Fibroblast of lung (primary cell): ENCODE results near the gene NDUFB3. TPM values are rescaled to one million over a fixed set of nuclear protein-coding genes. Genes with fewer than 3 reads are reported as not detected.
"Not testable (repeated sequence)": the region's sequence is repeated elsewhere in the genome, so short reads cannot be mapped to it uniquely, and the experiment has no call there.

Experiments
- DNase-seq, 2 donors: peaks; one replicate each; pipeline versions ENCODE4 v3.0.0 to v3.0.0-alpha.2; 2010; ENCODE audit warnings: low read depth in 2 of 2
- H2AFZ ChIP-seq: 2 replicates; pipeline ENCODE4 v1.5.1; 2012; ENCODE audit warnings: low read length, control low read depth, inconsistent platforms
- H3K27ac ChIP-seq: 2 replicates; pipeline ENCODE4 v1.5.1; 2011; ENCODE audit warnings: low read length, control low read depth; ENCODE audit not compliant: insufficient read depth
- H3K27me3 ChIP-seq: 2 replicates; pipeline ENCODE4 v1.5.1; 2011; ENCODE audit warnings: mild to moderate bottlenecking, low read length; ENCODE audit not compliant: control insufficient read depth, insufficient read depth
- H3K36me3 ChIP-seq: 2 replicates; pipeline ENCODE4 v1.5.1; 2011; ENCODE audit warnings: low read length; ENCODE audit not compliant: control insufficient read depth, insufficient read depth
- H3K4me1 ChIP-seq: 2 replicates; pipeline ENCODE4 v1.5.1; 2011; ENCODE audit warnings: low read length; ENCODE audit not compliant: control insufficient read depth, insufficient read depth; ENCODE audit errors: extremely low read depth
- H3K4me2 ChIP-seq: 2 replicates; pipeline ENCODE4 v1.5.1; 2011; ENCODE audit warnings: low read length, control low read depth; ENCODE audit not compliant: insufficient read depth; ENCODE audit errors: extremely low read depth
- H3K4me3 ChIP-seq, 4 experiments: fragments of 200-600 bp in 1 of 4; sonication (generic) in 1 of 4; replicated peaks in 1 of 4; 2 replicates each; pipeline ENCODE4 v1.5.1; 2011 to 2016; ENCODE audit warnings: low read length in 4 of 4, low read depth in 3 of 4, mild to moderate bottlenecking in 3 of 4, control low read depth in 2 of 4, inconsistent platforms in 1 of 4, mixed read lengths in 1 of 4; ENCODE audit not compliant: insufficient read depth in 1 of 4; ENCODE audit errors: control extremely low read depth in 1 of 4
- H3K79me2 ChIP-seq: 2 replicates; pipeline ENCODE4 v1.5.1; 2012; ENCODE audit warnings: mild to moderate bottlenecking, low read length, inconsistent platforms; ENCODE audit not compliant: control insufficient read depth, insufficient read depth
- H3K9ac ChIP-seq: 2 replicates; pipeline ENCODE4 v1.5.1; 2011; ENCODE audit warnings: mild to moderate bottlenecking, low read length, control low read depth; ENCODE audit not compliant: insufficient read depth
- H3K9me3 ChIP-seq: 2 replicates; pipeline ENCODE4 v1.5.1; 2012; ENCODE audit warnings: low read depth, low read length; ENCODE audit not compliant: control insufficient read depth, insufficient read depth
- H4K20me1 ChIP-seq: 2 replicates; pipeline ENCODE4 v1.5.1; 2011; ENCODE audit warnings: low read length; ENCODE audit not compliant: control insufficient read depth, insufficient read depth; ENCODE audit errors: extremely low read depth
- EZH2 ChIP-seq: IDR thresholded peaks from 2 replicates; pipeline ENCODE4 v1.5.1; 2012; ENCODE audit warnings: low read length, control low read depth, mild to moderate bottlenecking; ENCODE audit errors: missing control alignments
- polyA plus RNA-seq, 2 donors: library from polyadenylated mRNA; depleted of rRNA in 1 of 2; stranded (reverse) in 1 of 2; unstranded in 1 of 2; fragments of >200 nt; gene quantifications; 2 replicates each; pipeline ENCODE4 v1.2.1, GENCODE V29; 2011 to 2012; ENCODE audit warnings: missing spikeins in 1 of 2
- total RNA-seq: library from RNA; depleted of rRNA; stranded (reverse); fragments of >200 nt; gene quantifications from 2 replicates; pipeline ENCODE4 v1.2.1, GENCODE V29; 2014
- TF ChIP-seq, protein P1 (sequence below), 2 donors: IDR thresholded peaks in 1 of 2; conservative IDR thresholded peaks in 1 of 2; 1 replicate in 1 of 2; 2 replicates in 1 of 2; pipeline ENCODE4 v1.5.1; 2011 to 2012; ENCODE audit warnings: low read length in 2 of 2, control low read depth in 1 of 2, inconsistent platforms in 1 of 2, low read depth in 1 of 2, mild to moderate bottlenecking in 1 of 2

Gene NDUFB3
- total and polyA plus RNA-seq, 2 donors (not counting 1 experiment from before 2014, with no cell fraction given), result 77.5 to 121 TPM

DNA sequence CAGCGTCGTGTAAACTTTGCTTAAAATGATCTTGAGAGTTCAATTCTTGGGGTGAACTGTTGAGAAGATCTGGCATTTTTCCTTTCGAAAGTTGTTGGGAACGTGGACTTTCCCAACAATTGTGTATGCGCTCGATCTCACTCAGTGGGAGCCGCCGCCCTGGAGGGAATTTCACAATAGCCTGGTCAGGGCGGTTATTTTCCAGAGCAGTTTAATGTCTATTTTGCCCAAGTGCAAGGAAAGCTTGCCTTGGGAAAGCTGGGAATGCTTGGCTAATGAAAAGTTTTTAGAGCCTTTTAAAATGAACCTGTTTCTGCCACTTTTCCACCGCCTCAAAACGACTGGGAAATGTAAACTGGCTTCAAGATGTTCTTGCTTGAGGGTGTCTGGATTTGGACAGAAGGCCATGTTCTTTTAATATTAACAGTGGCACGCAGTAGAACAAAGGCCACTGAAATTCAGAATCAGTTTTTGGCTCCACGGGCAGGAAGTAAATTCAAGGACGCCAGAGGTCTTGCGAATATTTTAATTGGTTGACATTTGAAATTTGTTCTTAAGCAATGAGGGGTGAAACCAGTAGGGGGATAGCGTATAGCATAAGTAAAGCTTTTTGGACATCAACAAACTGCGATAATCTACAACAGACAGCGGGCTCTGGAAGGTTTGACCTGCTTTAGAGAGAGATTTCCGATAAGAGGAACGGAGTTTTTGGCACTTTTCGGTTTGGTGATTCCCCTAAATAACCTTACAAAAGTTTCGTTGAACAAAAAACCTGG, 45.3 kb downstream of the NDUFB3 start:
- Histone ChIP-seq H4K20me1 (no peaks in the 10 kb centered on the region), H3K9me3 (no peaks in the 10 kb centered on the region), H3K36me3 (no peaks in the 10 kb centered on the region), H3K4me3 (peak overlapping the region; percentile 60 to 79 (median 66)), H3K9ac (peak overlapping the region; percentile 99), H3K27me3 (no peaks in the 10 kb centered on the region), H3K4me1 (peaks cover 2% of the 10 kb centered on the region), H2AFZ (no peak overlapping the region), H3K79me2 (peaks cover 41% of the 10 kb centered on the region), H3K4me2 (peak overlapping the region; percentile 86), H3K27ac (peak overlapping the region; percentile 95)
- DNase-seq, result peak; percentile 87 to 93
- TF ChIP-seq, protein P1, sequence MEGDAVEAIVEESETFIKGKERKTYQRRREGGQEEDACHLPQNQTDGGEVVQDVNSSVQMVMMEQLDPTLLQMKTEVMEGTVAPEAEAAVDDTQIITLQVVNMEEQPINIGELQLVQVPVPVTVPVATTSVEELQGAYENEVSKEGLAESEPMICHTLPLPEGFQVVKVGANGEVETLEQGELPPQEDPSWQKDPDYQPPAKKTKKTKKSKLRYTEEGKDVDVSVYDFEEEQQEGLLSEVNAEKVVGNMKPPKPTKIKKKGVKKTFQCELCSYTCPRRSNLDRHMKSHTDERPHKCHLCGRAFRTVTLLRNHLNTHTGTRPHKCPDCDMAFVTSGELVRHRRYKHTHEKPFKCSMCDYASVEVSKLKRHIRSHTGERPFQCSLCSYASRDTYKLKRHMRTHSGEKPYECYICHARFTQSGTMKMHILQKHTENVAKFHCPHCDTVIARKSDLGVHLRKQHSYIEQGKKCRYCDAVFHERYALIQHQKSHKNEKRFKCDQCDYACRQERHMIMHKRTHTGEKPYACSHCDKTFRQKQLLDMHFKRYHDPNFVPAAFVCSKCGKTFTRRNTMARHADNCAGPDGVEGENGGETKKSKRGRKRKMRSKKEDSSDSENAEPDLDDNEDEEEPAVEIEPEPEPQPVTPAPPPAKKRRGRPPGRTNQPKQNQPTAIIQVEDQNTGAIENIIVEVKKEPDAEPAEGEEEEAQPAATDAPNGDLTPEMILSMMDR (conservative IDR thresholded peaks at IDR 0.05 in 1 of 2, IDR thresholded peaks at IDR 0.05 in 1 of 2; ENCODE audit: low read depth in 1 of 2, low read length in 2 of 2), result peak; percentile 32 to 51
- no peak for TF ChIP-seq EZH2

DNA sequence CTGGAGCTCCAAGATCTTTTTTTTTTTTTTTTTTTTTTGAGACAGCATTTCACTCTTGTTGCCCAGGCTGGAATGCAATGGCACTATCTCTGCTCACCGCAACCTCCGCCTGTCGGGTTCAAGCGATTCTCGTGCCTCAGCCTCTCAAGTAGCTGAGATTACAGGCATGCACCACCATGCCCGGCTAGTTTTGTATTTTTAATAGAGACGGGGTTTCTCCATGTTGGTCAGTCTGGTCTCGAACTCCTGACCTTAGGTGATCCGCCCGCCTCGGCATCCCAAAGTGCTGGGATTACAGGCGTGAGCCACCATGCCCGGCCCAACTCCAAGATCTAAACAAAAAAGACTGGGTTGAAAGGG, 45.9 kb downstream of the NDUFB3 start:
- Histone ChIP-seq H3K27ac (peak overlapping the region; percentile 95), H3K4me2 (peak overlapping the region; percentile 98), H3K9ac (peak overlapping the region; percentile 99), H3K4me3 (peak overlapping the region; percentile 60 to 79 (median 74)), H3K79me2 (peaks cover 47% of the 10 kb centered on the region)
- H2AFZ ChIP-seq, H3K4me1 ChIP-seq, DNase-seq, H3K36me3 ChIP-seq, H4K20me1 ChIP-seq, H3K9me3 ChIP-seq, H3K27me3 ChIP-seq: not testable (repeated sequence)

DNA sequence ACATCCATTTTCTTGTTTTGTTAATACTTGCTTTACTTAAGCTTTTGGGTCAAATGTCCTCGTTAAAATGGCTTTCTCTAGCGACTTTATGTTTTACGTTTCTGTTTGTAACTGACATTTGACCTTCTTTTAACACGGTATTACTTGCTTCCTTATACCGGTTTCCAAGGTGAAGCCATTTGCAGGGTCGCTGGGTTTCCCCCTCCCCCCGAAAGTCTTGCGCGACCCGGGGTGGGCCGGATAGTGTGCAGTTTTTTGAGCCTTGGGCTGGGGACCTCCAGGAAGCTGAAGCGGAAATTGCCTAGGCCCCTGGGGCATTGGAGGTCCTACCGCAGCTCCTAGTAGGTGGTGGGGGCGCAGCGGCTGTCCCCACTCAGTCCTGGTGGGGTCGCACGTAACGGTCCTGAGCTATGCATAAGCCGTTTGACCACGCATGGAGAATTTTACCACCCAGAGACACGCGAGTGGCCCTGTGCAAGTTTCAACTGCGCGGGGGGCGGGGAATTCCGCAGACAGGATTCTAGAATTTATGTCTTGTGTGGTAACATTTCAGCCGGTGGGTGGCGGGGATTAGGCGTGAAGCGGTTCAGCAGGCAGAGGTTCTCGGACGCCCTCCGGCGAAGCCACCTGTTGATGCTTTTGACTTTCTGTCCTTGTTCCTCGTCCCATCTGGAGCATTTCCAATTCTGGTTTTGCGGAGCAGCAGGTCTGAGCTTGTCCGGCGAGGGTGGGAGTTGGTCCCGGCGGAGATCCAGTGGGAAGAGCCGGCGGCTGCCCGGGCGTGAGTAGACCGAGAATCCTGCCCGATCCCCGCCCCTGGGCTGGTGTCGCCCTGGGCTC, 46.5 kb downstream of the NDUFB3 start:
- Histone ChIP-seq H3K9me3 (no peaks in the 10 kb centered on the region), H3K4me1 (peaks cover 2% of the 10 kb centered on the region), H2AFZ (no peak overlapping the region), H3K9ac (peak overlapping the region; percentile 64), H3K79me2 (peaks cover 53% of the 10 kb centered on the region), H3K27me3 (no peaks in the 10 kb centered on the region), H3K4me3 (peak overlapping the region; percentile 60 to 79 (median 74)), H3K27ac (peak overlapping the region; percentile 95), H3K4me2 (peak overlapping the region; percentile 98), H3K36me3 (no peaks in the 10 kb centered on the region), H4K20me1 (no peaks in the 10 kb centered on the region)
- peak; percentile 77 to 82 for DNase-seq
- TF ChIP-seq EZH2, result no peak
- TF ChIP-seq, protein P1 (conservative IDR thresholded peaks at IDR 0.05 in 1 of 2, IDR thresholded peaks at IDR 0.05 in 1 of 2; ENCODE audit: low read depth in 1 of 2, low read length in 2 of 2), result peak; percentile 29 to 38
